Body of pancreas (tissue), 4 donors: Measurements from ENCODE around the gene SHROOM2.

Experiments used
- POLR2A ChIP-seq, 3 donors: fragments of 450-650 bp; IDR thresholded peaks; one replicate each; pipeline ENCODE4 v1.6.1; 2016; ENCODE audit warnings: antibody characterized with exemption in 3 of 3, mild to moderate bottlenecking in 2 of 3
- TF ChIP-seq, protein P1 (sequence below), 7 experiments: fragments of 450-650 bp in 4 of 7; fragments of 200-600 bp in 3 of 7; sonication (generic) in 3 of 7; IDR thresholded peaks; one replicate each; pipeline ENCODE4 v1.5.1; 2016 to 2019; ENCODE audit warnings: antibody characterized with exemption in 7 of 7

DNA sequence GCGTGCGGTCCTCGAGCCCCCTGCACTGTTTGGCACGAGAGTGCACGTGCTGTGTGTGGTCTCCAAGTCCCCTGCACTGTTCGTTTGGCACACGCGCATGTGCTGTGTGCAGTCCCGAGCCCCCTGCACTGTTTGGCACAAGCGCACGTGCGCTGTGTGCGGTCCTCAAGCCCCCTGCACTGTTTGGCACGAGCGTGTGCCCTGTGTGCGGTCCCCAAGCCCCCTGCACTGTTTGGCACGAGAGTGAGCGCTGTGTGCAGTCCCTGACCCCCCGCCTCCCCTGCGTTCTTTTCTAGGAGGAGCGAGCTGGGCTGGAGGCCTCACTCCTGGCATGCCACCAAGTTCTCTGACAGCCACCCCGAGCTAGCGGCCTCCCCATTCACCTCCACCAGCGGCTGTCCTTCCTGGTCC is 104.5 kb downstream of the SHROOM2 start:
- TF ChIP-seq, protein P1, sequence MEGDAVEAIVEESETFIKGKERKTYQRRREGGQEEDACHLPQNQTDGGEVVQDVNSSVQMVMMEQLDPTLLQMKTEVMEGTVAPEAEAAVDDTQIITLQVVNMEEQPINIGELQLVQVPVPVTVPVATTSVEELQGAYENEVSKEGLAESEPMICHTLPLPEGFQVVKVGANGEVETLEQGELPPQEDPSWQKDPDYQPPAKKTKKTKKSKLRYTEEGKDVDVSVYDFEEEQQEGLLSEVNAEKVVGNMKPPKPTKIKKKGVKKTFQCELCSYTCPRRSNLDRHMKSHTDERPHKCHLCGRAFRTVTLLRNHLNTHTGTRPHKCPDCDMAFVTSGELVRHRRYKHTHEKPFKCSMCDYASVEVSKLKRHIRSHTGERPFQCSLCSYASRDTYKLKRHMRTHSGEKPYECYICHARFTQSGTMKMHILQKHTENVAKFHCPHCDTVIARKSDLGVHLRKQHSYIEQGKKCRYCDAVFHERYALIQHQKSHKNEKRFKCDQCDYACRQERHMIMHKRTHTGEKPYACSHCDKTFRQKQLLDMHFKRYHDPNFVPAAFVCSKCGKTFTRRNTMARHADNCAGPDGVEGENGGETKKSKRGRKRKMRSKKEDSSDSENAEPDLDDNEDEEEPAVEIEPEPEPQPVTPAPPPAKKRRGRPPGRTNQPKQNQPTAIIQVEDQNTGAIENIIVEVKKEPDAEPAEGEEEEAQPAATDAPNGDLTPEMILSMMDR (IDR thresholded peaks at IDR 0.05) = no peak
- no peak for TF ChIP-seq POLR2A (IDR thresholded peaks at IDR 0.05)
